ENCODE measurements around the gene SLC6A15.

DNA sequence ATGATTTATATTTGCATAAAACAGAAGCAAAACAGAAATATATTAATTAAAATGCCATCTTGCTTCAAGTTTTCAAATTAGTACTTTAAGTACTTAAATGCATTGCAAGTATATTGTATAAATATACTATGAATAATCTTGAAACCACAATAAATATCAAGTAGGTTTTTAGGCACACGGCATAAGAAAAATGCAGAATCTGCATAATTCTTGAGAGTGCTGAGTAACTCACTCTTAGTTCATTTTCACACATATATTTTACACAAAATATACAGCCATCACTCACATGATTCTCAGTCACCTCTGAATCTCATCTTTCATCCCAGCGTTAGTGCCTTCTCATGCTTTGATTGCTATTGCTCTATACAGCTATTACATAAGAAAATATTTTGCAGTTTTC is 51.9 kb downstream of the SLC6A15 start:
- no peak for TF ChIP-seq JUND (CRISPR knock-in tag; IDR thresholded peaks at IDR 0.05)
- TF ChIP-seq, protein P1, sequence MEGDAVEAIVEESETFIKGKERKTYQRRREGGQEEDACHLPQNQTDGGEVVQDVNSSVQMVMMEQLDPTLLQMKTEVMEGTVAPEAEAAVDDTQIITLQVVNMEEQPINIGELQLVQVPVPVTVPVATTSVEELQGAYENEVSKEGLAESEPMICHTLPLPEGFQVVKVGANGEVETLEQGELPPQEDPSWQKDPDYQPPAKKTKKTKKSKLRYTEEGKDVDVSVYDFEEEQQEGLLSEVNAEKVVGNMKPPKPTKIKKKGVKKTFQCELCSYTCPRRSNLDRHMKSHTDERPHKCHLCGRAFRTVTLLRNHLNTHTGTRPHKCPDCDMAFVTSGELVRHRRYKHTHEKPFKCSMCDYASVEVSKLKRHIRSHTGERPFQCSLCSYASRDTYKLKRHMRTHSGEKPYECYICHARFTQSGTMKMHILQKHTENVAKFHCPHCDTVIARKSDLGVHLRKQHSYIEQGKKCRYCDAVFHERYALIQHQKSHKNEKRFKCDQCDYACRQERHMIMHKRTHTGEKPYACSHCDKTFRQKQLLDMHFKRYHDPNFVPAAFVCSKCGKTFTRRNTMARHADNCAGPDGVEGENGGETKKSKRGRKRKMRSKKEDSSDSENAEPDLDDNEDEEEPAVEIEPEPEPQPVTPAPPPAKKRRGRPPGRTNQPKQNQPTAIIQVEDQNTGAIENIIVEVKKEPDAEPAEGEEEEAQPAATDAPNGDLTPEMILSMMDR (CRISPR knock-in tag; IDR thresholded peaks at IDR 0.05): no peak
